Measurements from ENCODE around the gene SUSD1. TPM values are rescaled to one million over a fixed set of nuclear protein-coding genes. Genes with fewer than 3 reads are reported as not detected.

SUSD1 gene
- total RNA-seq, 1 experiment from 2014 or later, result 7.9 TPM

GRCh38 chr9:112034216-112034611 lies 140.9 kb downstream of the SUSD1 start (continued):
- no peak for TF ChIP-seq ZBTB33 (IDR thresholded peaks at IDR 0.05; ENCODE audit: extremely low read depth, insufficient replicate concordance, low read length)

GRCh38 chr9:112033237-112034215 lies 141.6 kb downstream of the SUSD1 start:
- no peak overlapping the region for H3K9ac ChIP-seq (ENCODE audit: low read length)
- H3K4me3 ChIP-seq (replicated peaks in 1 of 2; ENCODE audit: low read depth in 1 of 2, low read length in 2 of 2), result no peak overlapping the region
- DNase-seq (ENCODE audit: low read depth, low spot score), result no peak
- ChIA-PET RAD21 (ENCODE audit: low non-redundant PET in 1 of 2, low total read pairs in 2 of 2, uncharacterized antibody in 2 of 2, unreplicated experiment in 2 of 2) (no interaction called here), CTCF (no interaction called here), POLR2A (no interaction called here)
- peaks cover 27 to 41% of the 10 kb centered on the region in 2 experiments for H3K4me1 ChIP-seq (ENCODE audit: control insufficient read depth in 1 of 2, insufficient read depth in 2 of 2, low read length in 2 of 2)
- H2AFZ ChIP-seq (ENCODE audit: low read depth, low read length, poor library complexity, severe bottlenecking), result no peak overlapping the region
- no peak for TF ChIP-seq ELF1 (IDR thresholded peaks at IDR 0.05; ENCODE audit: borderline replicate concordance, low read depth)
- TF ChIP-seq SP1 (IDR thresholded peaks at IDR 0.05; ENCODE audit: low read depth), result no peak
- TF ChIP-seq YY1 (IDR thresholded peaks at IDR 0.05; ENCODE audit: extremely low read depth, insufficient replicate concordance, low read depth, low read length), result no peak
- TF ChIP-seq SRF (IDR thresholded peaks at IDR 0.05; ENCODE audit: low read depth), result no peak
- TF ChIP-seq ATF3 (IDR thresholded peaks at IDR 0.05), result no peak
- no peaks in the 10 kb centered on the region for H3K9me3 ChIP-seq (ENCODE audit: control insufficient read depth in 1 of 2, insufficient read depth in 1 of 2, low read depth in 1 of 2, low read length in 2 of 2)
- no peaks in the 10 kb centered on the region for H3K79me2 ChIP-seq (ENCODE audit: insufficient read depth, low read length)
- no peaks in the 10 kb centered on the region for H3K36me3 ChIP-seq (ENCODE audit: control insufficient read depth in 1 of 2, insufficient read depth in 2 of 2, low read length in 2 of 2)
- BruUV-seq (replicated peaks), result no TSS peak
- no peaks in the 10 kb centered on the region for H3K27me3 ChIP-seq (ENCODE audit: insufficient read depth, low read length)
- ATAC-seq, result no peak
- no peak overlapping the region for H3K27ac ChIP-seq (ENCODE audit: low read depth, low read length)
- H3K9me2 ChIP-seq (ENCODE audit: insufficient read depth), result no peaks in the 10 kb centered on the region
- no peaks in the 10 kb centered on the region for H4K20me1 ChIP-seq (ENCODE audit: insufficient read depth)
- intact Hi-C loops (cut with micrococcal nuclease), result no loop called here
- no peak overlapping the region for H3K4me2 ChIP-seq (ENCODE audit: low read length)

Data from HCT116 (cell line).